GM12801 (cell line): ENCODE results near the gene FGF2.

Experiments
- CTCF ChIP-seq: IDR thresholded peaks from one replicate; pipeline ENCODE4 v1.5.1; 2011; ENCODE audit warnings: control low read depth; ENCODE audit not compliant: insufficient read length; ENCODE audit errors: extremely low read depth

FGF2 gene

GRCh38 chr4:122906859-122907305 lies 80.3 kb downstream of the FGF2 start:
- no peak for TF ChIP-seq CTCF

GRCh38 chr4:122908223-122908622 lies 81.6 kb downstream of the FGF2 start:
- TF ChIP-seq CTCF = no peak

GRCh38 chr4:122909683-122910082 lies 83.1 kb downstream of the FGF2 start:
- TF ChIP-seq CTCF = no peak

- no peak for TF ChIP-seq CTCF
Measured at GRCh38 chr4:122911588-122911987, 85.0 kb downstream of the FGF2 start.

- no peak for TF ChIP-seq CTCF
Measured at GRCh38 chr4:122912810-122913575, 86.4 kb downstream of the FGF2 start.

- no peak for TF ChIP-seq CTCF
Measured at GRCh38 chr4:122914292-122914904, 87.8 kb downstream of the FGF2 start.

GRCh38 chr4:122914938-122915337 lies 88.3 kb downstream of the FGF2 start:
- TF ChIP-seq CTCF = no peak
